AG04449 (cell line): ENCODE measurements around the gene ZNF273.
A peak's percentile ranks its signal among the peaks of the same experiment; 100 is the strongest.

ENCODE experiments used
- CTCF ChIA-PET: fragments of 350-600 bp; formaldehyde crosslinking; extraction: SDS; loops from one replicate; lab custom pipeline; 2021; ENCODE audit warnings: antibody characterized with exemption; lab: Yijun Ruan, JAX
- POLR2A ChIA-PET: fragments of 400-600, 350-600 bp; formaldehyde crosslinking; extraction: SDS; loops from one replicate; lab custom pipeline; 2020; ENCODE audit warnings: antibody characterized with exemption, inconsistent platforms; lab: Yijun Ruan, JAX
- DNase-seq: peaks from one replicate; pipeline ENCODE4 v3.0.0-alpha.2; 2010; ENCODE audit warnings: low read depth, low spot score
- H3K4me3 ChIP-seq: 2 replicates; pipeline ENCODE4 v1.5.1; 2011; ENCODE audit warnings: low read depth, mild to moderate bottlenecking, control low read depth, low read length
- CTCF ChIP-seq: IDR thresholded peaks from one replicate; pipeline ENCODE4 v1.5.1; 2011; ENCODE audit warnings: mild to moderate bottlenecking, moderate library complexity, low read length, control low read depth, inconsistent platforms; ENCODE audit not compliant: insufficient read depth; ENCODE audit errors: missing control alignments

The ZNF273 gene

GRCh38 chr7:64884913-64885370 is 18.1 kb upstream of the ZNF273 start:
- TF ChIP-seq CTCF, result no peak
- no peak overlapping the region for H3K4me3 ChIP-seq
- POLR2A ChIA-PET, result no interaction called here
- CTCF ChIA-PET, result no interaction called here
- DNase-seq, result no peak

GRCh38 chr7:64885520-64886240 is 17.4 kb upstream of the ZNF273 start:
- ChIA-PET POLR2A (no interaction called here), CTCF (no interaction called here)
- no peak for TF ChIP-seq CTCF
- no peak overlapping the region for H3K4me3 ChIP-seq
- no peak for DNase-seq

- ChIA-PET POLR2A (no interaction called here), CTCF (no interaction called here)
- no peak overlapping the region for H3K4me3 ChIP-seq
- DNase-seq, result no peak
- TF ChIP-seq CTCF, result no peak
Measured at GRCh38 chr7:64886956-64887545, 16.0 kb upstream of the ZNF273 start.

GRCh38 chr7:64887756-64888508 is 15.1 kb upstream of the ZNF273 start:
- DNase-seq, result no peak
- ChIA-PET CTCF (no interaction called here), POLR2A (no interaction called here)
- no peak overlapping the region for H3K4me3 ChIP-seq
- no peak for TF ChIP-seq CTCF

- no peak for TF ChIP-seq CTCF
- CTCF ChIA-PET, result no interaction called here
- H3K4me3 ChIP-seq, result no peak overlapping the region; the same call in 1 of the 2 replicates
- DNase-seq, result no peak
- POLR2A ChIA-PET, result no interaction called here
Measured at GRCh38 chr7:64888561-64888900, 14.5 kb upstream of the ZNF273 start.

GRCh38 chr7:64888901-64889685 is 14.0 kb upstream of the ZNF273 start:
- ChIA-PET POLR2A (no interaction called here), CTCF (no interaction called here)
- no peak for TF ChIP-seq CTCF
- no peak for DNase-seq
- peak overlapping the region; percentile 32 for H3K4me3 ChIP-seq
